ENCODE measurements around the gene VPS52. TPM values are rescaled to one million over a fixed set of nuclear protein-coding genes. Genes with fewer than 3 reads are reported as not detected.

The VPS52 gene
- total and polyA plus RNA-seq, 4 donors = 37.3 to 59.9 (median 43.9) TPM

DNA sequence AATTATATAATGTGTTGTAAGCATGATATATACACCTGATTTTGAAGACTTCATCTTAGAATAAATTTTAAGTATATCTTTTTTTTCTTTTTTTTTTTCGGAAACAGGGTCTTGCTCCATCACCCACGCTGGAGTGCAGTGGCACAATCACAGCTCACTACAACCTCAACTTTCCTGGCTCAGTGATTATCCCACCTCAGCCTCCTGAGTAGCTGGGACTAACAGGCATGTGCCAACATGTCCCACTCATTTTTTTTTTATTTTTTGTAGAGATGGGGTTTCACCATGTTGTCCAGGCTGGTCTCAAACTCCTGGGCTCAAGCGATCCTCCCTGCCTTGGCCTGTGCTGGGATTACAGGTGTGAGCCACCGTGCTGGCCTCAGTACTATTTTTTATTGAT lies 17.1 kb downstream of the VPS52 start:
- peaks cover 0 to 10% (median 5%) of the 10 kb centered on the region in 5 donors for H3K4me1 ChIP-seq (ENCODE audit: control insufficient read depth in 5 of 5, insufficient read depth in 5 of 5, low read length in 5 of 5)
- TF ChIP-seq CTCF (IDR thresholded peaks at IDR 0.05; ENCODE audit: control extremely low read depth, extremely low read depth) = no peak
- no peak for ATAC-seq (ENCODE audit: insufficient read depth, low FRiP score)

GRCh38 chr6:33252759-33253158 lies 18.9 kb downstream of the VPS52 start:
- Histone ChIP-seq H3K4me3 (no peak overlapping the region), H3K4me1 (ENCODE audit: control insufficient read depth in 5 of 5, insufficient read depth in 5 of 5, low read length in 5 of 5) (peaks cover 3 to 22% (median 6%) of the 10 kb centered on the region in 5 donors), H3K27ac (ENCODE audit: low read depth in 1 of 2, low read length in 1 of 2) (no peak overlapping the region), H3K9me3 (ENCODE audit: control insufficient read depth in 4 of 4, insufficient read depth in 3 of 4, low read length in 3 of 4) (no peaks in the 10 kb centered on the region), H3K9ac (ENCODE audit: insufficient read depth in 1 of 2, low read length in 2 of 2) (no peak overlapping the region), H3K27me3 (ENCODE audit: control insufficient read depth in 3 of 3, insufficient read depth in 3 of 3, low read length in 2 of 3) (no peaks in the 10 kb centered on the region), H3K36me3 (ENCODE audit: control insufficient read depth in 4 of 4, insufficient read depth in 4 of 4, low read length in 4 of 4) (peaks cover 0 to 19% (median 9%) of the 10 kb centered on the region in 4 donors)
- no peak for TF ChIP-seq CTCF (IDR thresholded peaks at IDR 0.05; ENCODE audit: control extremely low read depth, extremely low read depth)
- DNase-seq (no peak), ATAC-seq (ENCODE audit: insufficient read depth, low FRiP score) (no peak)

More for the DNA sequence above, 17.1 kb downstream of the VPS52 start:
- DNase-seq = no peak
- Histone ChIP-seq H3K27me3 (ENCODE audit: control insufficient read depth in 3 of 3, insufficient read depth in 3 of 3, low read length in 2 of 3) (no peaks in the 10 kb centered on the region), H3K36me3 (ENCODE audit: control insufficient read depth in 4 of 4, insufficient read depth in 4 of 4, low read length in 4 of 4) (peaks cover 0 to 19% (median 9%) of the 10 kb centered on the region in 4 donors), H3K9ac (ENCODE audit: insufficient read depth in 1 of 2, low read length in 2 of 2) (no peak overlapping the region), H3K4me3 (no peak overlapping the region), H3K9me3 (ENCODE audit: control insufficient read depth in 4 of 4, insufficient read depth in 3 of 4, low read length in 3 of 4) (no peaks in the 10 kb centered on the region), H3K27ac (ENCODE audit: low read depth in 1 of 2, low read length in 1 of 2) (no peak overlapping the region)
- 91 to 93% methylated on average over 4 of the region's 4 CpGs for WGBS, 2 donors

- H3K4me3 ChIP-seq = no peak overlapping the region
- peaks cover 3 to 23% (median 6%) of the 10 kb centered on the region in 5 donors for H3K4me1 ChIP-seq (ENCODE audit: control insufficient read depth in 5 of 5, insufficient read depth in 5 of 5, low read length in 5 of 5)
- H3K9me3 ChIP-seq (ENCODE audit: control insufficient read depth in 4 of 4, insufficient read depth in 3 of 4, low read length in 3 of 4) = no peaks in the 10 kb centered on the region
- H3K36me3 ChIP-seq (ENCODE audit: control insufficient read depth in 4 of 4, insufficient read depth in 4 of 4, low read length in 4 of 4) = peaks cover 0 to 16% (median 8%) of the 10 kb centered on the region in 4 donors
- H3K9ac ChIP-seq (ENCODE audit: insufficient read depth in 1 of 2, low read length in 2 of 2) = no peak overlapping the region
- no peak overlapping the region for H3K27ac ChIP-seq (ENCODE audit: low read depth in 1 of 2, low read length in 1 of 2)
- no peak for ATAC-seq (ENCODE audit: insufficient read depth, low FRiP score)
- WGBS, 2 donors = 85 to 88% methylated on average over 6 of the region's 6 CpGs
- no peaks in the 10 kb centered on the region for H3K27me3 ChIP-seq (ENCODE audit: control insufficient read depth in 3 of 3, insufficient read depth in 3 of 3, low read length in 2 of 3)
- no peak for DNase-seq
- TF ChIP-seq CTCF (IDR thresholded peaks at IDR 0.05; ENCODE audit: control extremely low read depth, extremely low read depth) = no peak
These were observed 20.2 kb downstream of the VPS52 start for GRCh38 chr6:33251395-33252012.

DNA sequence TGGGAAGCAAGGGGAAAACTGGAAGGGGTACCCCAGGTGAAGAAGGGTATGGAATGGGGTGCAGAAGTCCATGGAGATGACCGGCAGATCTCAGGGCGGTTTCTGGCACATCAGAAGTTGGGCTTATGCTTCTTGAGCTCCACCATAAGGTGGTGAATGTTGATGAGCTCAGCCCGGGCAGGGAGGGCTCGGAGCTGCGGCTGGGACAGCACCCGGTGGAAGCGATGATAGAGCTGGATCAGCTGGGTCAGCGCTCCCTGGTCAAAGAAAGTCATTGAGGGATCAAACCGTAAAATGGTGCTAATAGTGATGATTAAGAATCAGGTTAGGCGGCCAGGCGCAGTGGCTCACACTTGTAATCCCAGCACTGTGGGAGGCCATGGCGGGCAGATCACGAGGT lies 20.9 kb downstream of the VPS52 start:
- ATAC-seq (ENCODE audit: insufficient read depth, low FRiP score) (no peak), DNase-seq (no peak)
- no peak overlapping the region for H3K4me3 ChIP-seq
- TF ChIP-seq CTCF (IDR thresholded peaks at IDR 0.05; ENCODE audit: control extremely low read depth, extremely low read depth) = no peak
- peaks cover 0 to 16% (median 8%) of the 10 kb centered on the region in 4 donors for H3K36me3 ChIP-seq (ENCODE audit: control insufficient read depth in 4 of 4, insufficient read depth in 4 of 4, low read length in 4 of 4)
- no peaks in the 10 kb centered on the region for H3K9me3 ChIP-seq (ENCODE audit: control insufficient read depth in 4 of 4, insufficient read depth in 3 of 4, low read length in 3 of 4)
- peak overlapping the region in 1 of 2 donors; percentile 92 for H3K27ac ChIP-seq (ENCODE audit: low read depth in 1 of 2, low read length in 1 of 2)
- H3K27me3 ChIP-seq (ENCODE audit: control insufficient read depth in 3 of 3, insufficient read depth in 3 of 3, low read length in 2 of 3) = no peaks in the 10 kb centered on the region
- peaks cover 3 to 23% (median 6%) of the 10 kb centered on the region in 5 donors for H3K4me1 ChIP-seq (ENCODE audit: control insufficient read depth in 5 of 5, insufficient read depth in 5 of 5, low read length in 5 of 5)
- no peak overlapping the region for H3K9ac ChIP-seq (ENCODE audit: insufficient read depth in 1 of 2, low read length in 2 of 2)
- WGBS, 2 donors = 96 to 97% methylated on average over 13 of the region's 13 CpGs

Data from lung (tissue), 12 donors.